Kidney (tissue), 14 donors: Measurements from ENCODE around the gene DBNDD1. TPM values are rescaled to one million over a fixed set of nuclear protein-coding genes. Genes with fewer than 3 reads are reported as not detected.

Experiments used
- DNase-seq, 5 donors: peaks; one replicate each; pipeline ENCODE4 v3.0.0-alpha.2; 2013 to 2020
- FAIRE-seq: peaks from 2 replicates; lab custom pipeline; 2012; peaks lifted over from hg19 to GRCh38; lab: Jason Lieb, UNC
- H3K27ac ChIP-seq, 2 donors: one replicate each; pipeline ENCODE4 v1.7.0; 2013; ENCODE audit warnings: low read depth in 2 of 2, low read length in 2 of 2, inconsistent platforms in 1 of 2
- H3K27me3 ChIP-seq: one replicate; pipeline ENCODE4 v1.7.1; 2013; ENCODE audit warnings: low read length, inconsistent platforms; ENCODE audit not compliant: control insufficient read depth, insufficient read depth
- H3K36me3 ChIP-seq, 3 donors: one replicate each; pipeline versions ENCODE4 v1.7.0 to v1.7.1; 2013; ENCODE audit warnings: low read length in 3 of 3, control low read depth in 1 of 3, inconsistent platforms in 1 of 3; ENCODE audit not compliant: insufficient read depth in 3 of 3, control insufficient read depth in 2 of 3
- H3K4me1 ChIP-seq, 3 donors: one replicate each; pipeline versions ENCODE4 v1.7.0 to v1.7.1; 2013; ENCODE audit warnings: low read length in 3 of 3, inconsistent platforms in 1 of 3, low read depth in 1 of 3; ENCODE audit not compliant: control insufficient read depth in 2 of 3, insufficient read depth in 2 of 3
- H3K4me3 ChIP-seq, 3 donors: one replicate each; pipeline versions ENCODE4 v1.7.0 to v1.8.1; 2013; ENCODE audit warnings: low read length in 3 of 3, control low read depth in 1 of 3, inconsistent platforms in 1 of 3
- H3K9ac ChIP-seq, 3 donors: one replicate each; pipeline versions ENCODE4 v1.7.0 to v1.7.1; 2013; ENCODE audit warnings: low read length in 3 of 3, control low read depth in 1 of 3, inconsistent platforms in 1 of 3
- H3K9me3 ChIP-seq, 3 donors: one replicate each; pipeline versions ENCODE4 v1.7.0 to v1.7.1; 2013; ENCODE audit warnings: low read length in 3 of 3, control low read depth in 1 of 3, inconsistent platforms in 1 of 3; ENCODE audit not compliant: control insufficient read depth in 2 of 3, insufficient read depth in 1 of 3
- CTCF ChIP-seq: IDR thresholded peaks from 3 replicates; pipeline ENCODE4 v1.5.1; 2012; ENCODE audit warnings: mild to moderate bottlenecking, moderate library complexity, borderline replicate concordance; ENCODE audit not compliant: insufficient read depth; ENCODE audit errors: extremely low read depth
- intact Hi-C: fragments of 100-400 bp; cut with DNase I; formaldehyde crosslinking; loops from one replicate; pipeline ENCODE4 v1.11.1; 2022
- polyA plus RNA-seq: library from polyadenylated mRNA; stranded (reverse); fragments of 350-450 nt; fragmentation: Illumina TruSeq; extraction: RNeasy Lipid Tissue Mini Kit (QIAGEN cat#74804); gene quantifications from one replicate; pipeline ENCODE4 v1.2.3, GENCODE V29; 2014; ENCODE audit warnings: low read depth, low replicate concordance; ENCODE audit not compliant: insufficient read depth
- total RNA-seq: library from RNA; stranded (reverse); fragmentation: NEBNext Ultra II Directional; extraction: Animal tissue kit (Norgen Biotek cat#: 25700); gene quantifications from one replicate; pipeline ENCODE4 v1.2.1, GENCODE V29; 2021
- donor health status: control.
- donor health status: control.
- donor health status: control.
- donor health status: control.
- donor health status: control.
- donor health status: DM: yes; HTN: yes; CAD: no.
- donor health status: Normal renal cell carcinoma (clear cell type).

Gene DBNDD1
- total and polyA plus RNA-seq, 2 donors from 2014 or later, result 15.1 to 16.3 TPM

GRCh38 chr16:89958068-89958467, 61.2 kb downstream of the DBNDD1 start:
- no peak for TF ChIP-seq CTCF
- Histone ChIP-seq H3K4me3 (no peak overlapping the region), H3K9ac (no peak overlapping the region), H3K9me3 (no peaks in the 10 kb centered on the region), H3K4me1 (no peaks in the 10 kb centered on the region), H3K27ac (no peak overlapping the region), H3K27me3 (no peaks in the 10 kb centered on the region), H3K36me3 (peaks cover 0 to 11% (median 8%) of the 10 kb centered on the region in 3 donors)
- DNase-seq (peak in 4 of 5 donors; percentile 15 to 64 (median 38)), FAIRE-seq (no peak)
- intact Hi-C loops, result no loop called here

- H3K4me3 ChIP-seq, result no peak overlapping the region
- H3K36me3 ChIP-seq, result peaks cover 0 to 11% (median 8%) of the 10 kb centered on the region in 3 donors
- intact Hi-C loops, result no loop called here
- no peak overlapping the region for H3K9ac ChIP-seq
- H3K9me3 ChIP-seq, result no peaks in the 10 kb centered on the region
- no peak overlapping the region for H3K27ac ChIP-seq
- TF ChIP-seq CTCF, result no peak
- no peaks in the 10 kb centered on the region for H3K27me3 ChIP-seq
- H3K4me1 ChIP-seq, result no peaks in the 10 kb centered on the region
- FAIRE-seq, result no peak
- DNase-seq, result no peak
These were observed 62.0 kb downstream of the DBNDD1 start for GRCh38 chr16:89957216-89957785.

GRCh38 chr16:89956505-89957215, 62.6 kb downstream of the DBNDD1 start:
- H3K36me3 ChIP-seq, result peaks cover 0 to 11% (median 7%) of the 10 kb centered on the region in 3 donors
- H3K4me1 ChIP-seq, result no peaks in the 10 kb centered on the region
- no peak overlapping the region for H3K4me3 ChIP-seq
- no peak for DNase-seq
- no peaks in the 10 kb centered on the region for H3K27me3 ChIP-seq
- intact Hi-C loops, result no loop called here
- no peaks in the 10 kb centered on the region for H3K9me3 ChIP-seq
- TF ChIP-seq CTCF, result no peak
- no peak overlapping the region for H3K9ac ChIP-seq
- no peak overlapping the region for H3K27ac ChIP-seq
- no peak for FAIRE-seq
